Measurements from ENCODE around the gene PSAPL1.

PSAPL1 gene

GRCh38 chr4:7475207-7475606 is 40.5 kb upstream of the PSAPL1 start:
- Histone ChIP-seq H3K36me3 (ENCODE audit: control insufficient read depth, insufficient read depth, low read length) (no peaks in the 10 kb centered on the region), H3K4me3 (replicated peaks; ENCODE audit: low read depth, low read length) (no peak overlapping the region), H3K27me3 (replicated peaks; ENCODE audit: control insufficient read depth, insufficient read depth, low read length) (no peaks in the 10 kb centered on the region; the same call in 1 of the 2 replicates)
- DNase-seq (ENCODE audit: extremely low read depth, insufficient read length), result no peak
- TF ChIP-seq, protein P1, sequence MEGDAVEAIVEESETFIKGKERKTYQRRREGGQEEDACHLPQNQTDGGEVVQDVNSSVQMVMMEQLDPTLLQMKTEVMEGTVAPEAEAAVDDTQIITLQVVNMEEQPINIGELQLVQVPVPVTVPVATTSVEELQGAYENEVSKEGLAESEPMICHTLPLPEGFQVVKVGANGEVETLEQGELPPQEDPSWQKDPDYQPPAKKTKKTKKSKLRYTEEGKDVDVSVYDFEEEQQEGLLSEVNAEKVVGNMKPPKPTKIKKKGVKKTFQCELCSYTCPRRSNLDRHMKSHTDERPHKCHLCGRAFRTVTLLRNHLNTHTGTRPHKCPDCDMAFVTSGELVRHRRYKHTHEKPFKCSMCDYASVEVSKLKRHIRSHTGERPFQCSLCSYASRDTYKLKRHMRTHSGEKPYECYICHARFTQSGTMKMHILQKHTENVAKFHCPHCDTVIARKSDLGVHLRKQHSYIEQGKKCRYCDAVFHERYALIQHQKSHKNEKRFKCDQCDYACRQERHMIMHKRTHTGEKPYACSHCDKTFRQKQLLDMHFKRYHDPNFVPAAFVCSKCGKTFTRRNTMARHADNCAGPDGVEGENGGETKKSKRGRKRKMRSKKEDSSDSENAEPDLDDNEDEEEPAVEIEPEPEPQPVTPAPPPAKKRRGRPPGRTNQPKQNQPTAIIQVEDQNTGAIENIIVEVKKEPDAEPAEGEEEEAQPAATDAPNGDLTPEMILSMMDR (IDR thresholded peaks at IDR 0.05; ENCODE audit: insufficient read depth, low read length, poor library complexity, severe bottlenecking), result no peak

DNA sequence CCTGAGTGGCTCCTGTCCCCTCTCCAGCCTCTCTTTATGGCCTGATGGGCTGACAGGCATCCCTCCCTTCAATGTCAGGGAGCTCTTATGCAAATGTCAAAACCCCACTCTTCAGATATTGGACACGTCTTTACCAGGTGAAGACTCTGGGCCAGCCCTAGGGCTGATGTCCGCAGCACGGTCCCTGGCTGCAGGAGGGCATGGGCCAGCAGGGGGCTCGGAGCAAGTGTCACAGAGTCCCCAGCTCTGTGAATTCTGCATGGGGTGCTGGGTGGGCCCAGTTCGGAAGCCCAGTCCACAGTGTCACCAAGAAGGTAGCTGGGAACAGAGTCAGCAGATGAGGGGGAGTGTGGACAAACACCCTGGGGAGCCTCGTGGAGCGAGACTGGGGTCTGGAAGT is 39.6 kb upstream of the PSAPL1 start:
- TF ChIP-seq, protein P1 (IDR thresholded peaks at IDR 0.05; ENCODE audit: insufficient read depth, low read length, poor library complexity, severe bottlenecking), result no peak
- Histone ChIP-seq H3K36me3 (ENCODE audit: control insufficient read depth, insufficient read depth, low read length) (no peaks in the 10 kb centered on the region), H3K27me3 (replicated peaks; ENCODE audit: control insufficient read depth, insufficient read depth, low read length) (no peaks in the 10 kb centered on the region; the same call in 1 of the 2 replicates), H3K4me3 (replicated peaks; ENCODE audit: low read depth, low read length) (no peak overlapping the region)
- no peak for DNase-seq (ENCODE audit: extremely low read depth, insufficient read length)

- TF ChIP-seq, protein P1 (IDR thresholded peaks at IDR 0.05; ENCODE audit: insufficient read depth, low read length, poor library complexity, severe bottlenecking), result no peak
- no peak for DNase-seq (ENCODE audit: extremely low read depth, insufficient read length)
These were observed 38.4 kb upstream of the PSAPL1 start for GRCh38 chr4:7473081-7473480.

GRCh38 chr4:7472442-7473013 is 37.8 kb upstream of the PSAPL1 start:
- H3K4me3 ChIP-seq (replicated peaks; ENCODE audit: low read depth, low read length), result no peak overlapping the region
- H3K36me3 ChIP-seq (ENCODE audit: control insufficient read depth, insufficient read depth, low read length), result no peaks in the 10 kb centered on the region
- TF ChIP-seq, protein P1 (IDR thresholded peaks at IDR 0.05; ENCODE audit: insufficient read depth, low read length, poor library complexity, severe bottlenecking), result no peak
- no peak for DNase-seq (ENCODE audit: extremely low read depth, insufficient read length)
- H3K27me3 ChIP-seq (replicated peaks; ENCODE audit: control insufficient read depth, insufficient read depth, low read length), result no peaks in the 10 kb centered on the region; the same call in 1 of the 2 replicates

More at GRCh38 chr4:7473081-7473480, 38.4 kb upstream of the PSAPL1 start:
- H3K36me3 ChIP-seq (ENCODE audit: control insufficient read depth, insufficient read depth, low read length), result no peaks in the 10 kb centered on the region
- no peaks in the 10 kb centered on the region; the same call in 1 of the 2 replicates for H3K27me3 ChIP-seq (replicated peaks; ENCODE audit: control insufficient read depth, insufficient read depth, low read length)
- no peak overlapping the region for H3K4me3 ChIP-seq (replicated peaks; ENCODE audit: low read depth, low read length)

DNA sequence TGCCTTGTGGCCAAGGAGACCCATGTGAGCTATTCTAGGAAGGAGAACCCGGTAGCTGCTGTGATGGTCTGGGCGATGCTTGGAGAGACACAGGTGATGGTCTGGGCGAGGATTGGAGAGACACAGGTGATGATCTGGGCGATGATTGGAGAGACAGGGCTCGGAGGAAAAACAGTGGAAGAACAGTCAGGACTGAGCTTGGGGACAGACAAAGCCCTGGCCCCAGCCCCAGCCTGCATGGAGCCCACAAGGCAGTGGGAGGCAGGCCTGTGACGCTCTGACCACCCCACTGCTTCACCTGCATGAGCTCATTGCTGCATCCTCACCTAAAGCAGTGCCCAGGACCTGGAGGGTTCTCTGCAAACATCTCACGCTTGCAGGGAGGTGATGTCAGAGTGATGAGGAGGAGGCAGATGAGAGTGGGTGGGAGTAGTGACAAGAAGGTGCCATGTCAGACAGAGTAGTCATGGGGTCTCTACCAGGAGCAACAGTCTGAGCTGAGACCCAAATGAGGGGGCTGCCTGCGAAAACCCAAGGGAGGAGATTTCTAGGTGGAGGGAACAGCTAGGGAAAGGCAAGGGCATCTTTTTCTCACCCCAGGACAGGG is 35.9 kb upstream of the PSAPL1 start:
- DNase-seq (ENCODE audit: extremely low read depth, insufficient read length), result no peak
- TF ChIP-seq, protein P1 (IDR thresholded peaks at IDR 0.05; ENCODE audit: insufficient read depth, low read length, poor library complexity, severe bottlenecking), result no peak
- Histone ChIP-seq H3K36me3 (ENCODE audit: control insufficient read depth, insufficient read depth, low read length) (no peaks in the 10 kb centered on the region), H3K27me3 (replicated peaks; ENCODE audit: control insufficient read depth, insufficient read depth, low read length) (no peaks in the 10 kb centered on the region; the same call in 1 of the 2 replicates), H3K4me3 (replicated peaks; ENCODE audit: low read depth, low read length) (no peak overlapping the region)
